Renal cortex interstitium (tissue), 11 donors: ENCODE measurements around the gene ZNF200. TPM values are rescaled to one million over a fixed set of nuclear protein-coding genes. Genes with fewer than 3 reads are reported as not detected.
"Not testable (repeated sequence)": the region's sequence is repeated elsewhere in the genome, so short reads cannot be mapped to it uniquely, and the experiment has no call there.

Experiments used
- DNase-seq, 11 donors: peaks; one replicate each; pipeline ENCODE4 v3.0.0-alpha.2; 2013; ENCODE audit warnings: low read depth in 9 of 11, low spot score in 4 of 11; ENCODE audit errors: extremely low read depth in 1 of 11
- polyA plus RNA-seq, 3 donors: library from polyadenylated mRNA; unstranded; fragments of 120-200 nt; gene quantifications; one replicate each; pipeline ENCODE4 v1.2.1, GENCODE V29; 2013; ENCODE audit not compliant: insufficient read length in 3 of 3

ZNF200 gene
- polyA plus RNA-seq, 3 donors, result 12.4 to 15.7 (median 14.9) TPM

DNA sequence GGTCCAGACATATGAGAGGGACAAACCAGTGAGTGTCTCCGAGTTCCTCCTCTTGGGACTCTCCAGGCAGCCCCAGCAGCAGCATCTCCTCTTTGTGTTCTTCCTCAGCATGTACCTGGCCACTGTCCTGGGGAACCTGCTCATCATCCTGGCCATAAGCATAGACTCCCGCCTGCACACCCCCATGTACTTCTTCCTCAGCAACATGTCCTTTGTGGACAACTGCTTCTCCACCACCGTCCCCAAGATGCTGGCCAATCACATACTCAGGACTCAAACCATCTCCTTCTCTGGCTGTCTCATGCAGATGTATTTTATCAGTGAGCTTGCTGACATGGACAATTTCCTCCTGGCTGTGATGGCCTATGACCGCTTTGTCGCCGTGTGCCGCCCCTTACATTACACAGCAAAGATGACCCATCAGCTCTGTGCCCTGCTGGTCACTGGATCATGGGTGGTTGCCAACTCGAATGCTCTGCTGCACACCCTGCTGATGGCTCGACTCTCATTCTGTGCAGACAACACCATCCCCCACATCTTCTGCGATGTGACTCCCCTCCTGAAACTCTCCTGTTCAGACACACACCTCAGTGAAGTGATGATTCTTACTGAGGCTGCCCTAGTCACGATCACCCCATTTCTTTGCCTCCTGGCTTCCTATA lies 19.2 kb downstream of the ZNF200 start:
- DNase-seq, result no peak

DNA sequence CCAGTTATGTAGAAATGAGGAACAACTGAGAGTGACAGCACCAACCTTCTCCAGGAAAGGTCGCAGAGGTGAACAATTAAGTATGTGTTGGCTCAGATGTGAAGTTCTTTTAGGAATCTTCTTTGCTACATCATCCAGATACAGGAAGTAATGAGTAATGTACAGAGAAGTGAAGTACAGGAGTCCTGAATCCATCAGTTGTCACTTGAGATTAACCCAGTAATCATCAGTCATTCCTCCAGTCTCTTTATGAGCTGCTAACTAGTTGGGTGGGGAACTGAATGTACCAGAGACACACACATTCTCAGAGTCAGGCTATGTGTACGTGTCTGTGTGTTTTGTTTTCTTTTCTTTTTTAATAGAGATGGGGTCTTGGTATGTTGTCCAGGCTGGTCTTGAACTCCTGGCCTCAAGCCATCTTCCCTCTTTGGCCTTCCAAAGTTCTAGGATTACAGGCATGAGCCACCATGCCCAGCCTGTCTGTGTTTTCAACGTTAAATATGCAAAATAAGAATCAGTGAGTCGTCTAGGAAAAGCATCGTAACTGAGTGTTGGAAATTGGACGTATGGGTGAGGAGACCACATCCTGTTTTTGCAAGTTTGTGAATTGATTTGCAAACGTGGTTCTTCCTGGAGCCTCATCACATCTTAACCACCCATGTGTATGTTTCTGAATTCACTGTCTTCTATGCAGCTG lies 19.9 kb downstream of the ZNF200 start:
- no peak for DNase-seq

DNA sequence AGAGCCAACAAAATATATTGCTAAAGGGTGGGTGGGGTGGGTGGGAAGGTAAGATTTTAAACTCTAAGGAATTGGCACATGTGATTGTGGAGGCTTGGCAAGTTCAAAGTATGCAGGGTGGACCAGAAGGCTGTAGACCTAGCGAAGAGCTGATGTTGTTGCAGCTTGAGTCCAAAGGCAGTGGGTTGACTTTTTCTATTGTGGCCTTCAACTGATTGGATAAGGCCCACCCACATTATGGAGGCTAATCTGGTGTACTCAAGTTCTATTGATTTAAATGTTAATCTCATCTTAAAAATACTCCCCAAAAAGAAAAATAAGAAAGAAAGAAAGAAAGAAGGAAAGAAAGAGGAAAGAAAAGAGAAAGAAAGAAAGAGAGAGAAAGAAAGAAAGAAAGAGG lies 22.4 kb downstream of the ZNF200 start:
- DNase-seq, result no peak

DNA sequence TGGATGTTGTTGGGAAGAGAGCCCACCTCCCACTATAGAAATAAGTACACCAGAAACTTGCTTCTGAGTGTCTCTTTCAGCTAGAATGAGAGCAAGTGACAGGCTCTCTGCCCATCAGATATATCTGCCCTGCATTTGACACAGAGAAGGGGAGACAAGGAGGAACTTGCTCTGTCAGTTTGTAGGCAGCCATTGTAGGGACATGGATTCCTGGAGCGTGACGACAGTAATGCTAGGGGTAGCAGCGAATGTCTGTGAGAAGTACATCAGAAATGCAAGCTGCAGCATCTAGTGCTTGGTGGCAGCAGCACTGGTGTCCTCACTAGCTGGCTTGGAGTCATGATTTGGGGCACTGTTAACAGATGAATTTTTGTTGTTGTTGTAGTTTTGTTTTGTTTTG lies 23.0 kb downstream of the ZNF200 start:
- DNase-seq, result no peak

DNA sequence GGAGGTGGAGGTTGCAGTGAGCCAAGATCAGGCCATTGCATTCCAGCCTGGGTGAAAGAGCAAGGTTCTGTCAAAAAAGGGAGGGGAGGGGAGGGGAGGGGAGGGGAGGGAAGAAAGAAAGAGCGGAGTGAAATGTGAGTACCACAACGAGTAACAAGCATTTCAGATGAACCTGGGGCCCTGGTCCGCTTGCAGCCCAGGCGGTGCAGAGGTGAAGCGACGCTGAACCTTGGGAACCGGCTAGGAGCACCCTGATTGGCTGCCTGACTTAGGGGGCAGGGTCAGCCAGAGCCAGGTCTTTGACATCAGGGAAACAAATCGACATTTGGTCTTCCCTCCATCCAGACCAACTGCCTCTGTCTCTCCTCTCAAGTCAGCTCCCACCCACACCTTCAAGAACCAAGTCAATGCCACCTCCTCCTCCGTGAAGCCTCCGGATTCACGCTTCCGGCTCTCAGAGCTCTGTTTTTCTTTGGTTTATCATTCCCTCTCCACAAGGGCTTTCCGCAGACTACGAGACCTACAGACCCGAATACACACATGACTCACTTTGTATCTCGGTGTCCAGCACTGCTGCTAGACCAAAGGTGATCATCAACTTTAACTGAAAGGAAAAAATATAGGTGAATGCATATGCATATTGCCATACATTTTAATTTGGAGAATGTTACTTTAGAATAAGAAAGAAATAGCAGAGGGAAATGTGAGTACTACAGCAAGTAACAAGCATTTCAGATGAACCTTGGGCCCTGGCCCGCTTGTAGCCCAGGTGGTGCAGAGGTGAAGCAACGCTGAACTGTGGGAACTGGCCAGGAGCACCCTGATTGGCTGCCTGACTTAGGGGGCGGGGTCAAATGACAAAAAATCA lies 27.6 kb downstream of the ZNF200 start:
- DNase-seq, result no peak

DNA sequence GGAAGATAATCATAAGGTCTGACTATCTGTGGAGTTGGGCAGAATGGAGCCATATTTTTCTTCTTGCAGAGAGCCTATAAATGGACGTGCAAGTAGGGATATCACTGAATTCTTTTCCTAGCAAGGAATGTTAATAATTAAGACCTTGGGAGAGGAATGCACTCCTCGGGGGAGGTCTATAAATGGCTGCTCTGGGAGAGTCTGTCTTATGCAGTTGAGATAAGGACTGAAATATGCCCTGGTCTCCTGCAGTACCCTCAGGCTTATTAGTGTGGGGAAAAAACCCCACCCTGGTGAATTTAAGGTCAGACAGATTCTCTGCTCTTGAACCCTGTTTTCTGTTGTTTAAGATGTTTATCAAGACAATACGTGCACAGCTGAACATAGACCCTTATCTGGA lies 29.0 kb downstream of the ZNF200 start:
- DNase-seq, result not testable (repeated sequence)

DNA sequence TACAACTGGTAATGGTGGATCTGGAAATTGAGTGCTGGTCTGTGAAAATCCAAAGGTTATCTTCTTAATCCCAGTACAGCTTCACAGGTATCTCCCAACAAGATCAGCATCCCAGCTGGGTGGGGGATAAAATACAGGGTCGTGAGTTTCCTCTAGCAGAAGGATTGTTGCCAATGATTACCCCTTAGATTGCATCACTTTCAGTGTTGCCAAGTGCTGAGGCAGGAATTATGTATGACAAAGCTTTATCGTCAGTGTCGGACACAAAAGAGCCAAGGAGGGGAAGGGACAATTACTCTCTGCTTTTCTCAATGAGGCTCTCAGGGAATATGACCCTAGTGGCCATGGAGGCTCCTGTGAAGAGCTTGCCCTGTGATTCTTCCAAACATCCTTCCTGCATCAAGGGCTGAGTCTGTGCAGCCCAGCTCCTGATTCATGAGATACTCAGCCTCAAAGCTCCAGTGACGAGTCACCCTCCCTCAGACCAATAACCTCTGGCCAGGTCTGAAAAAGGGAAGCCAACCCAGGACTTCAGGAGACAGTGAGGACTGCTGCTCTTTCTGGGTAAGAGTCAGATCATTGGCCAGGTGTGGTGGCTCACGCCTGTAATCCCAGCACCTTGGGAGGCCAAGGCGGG lies 31.9 kb downstream of the ZNF200 start:
- DNase-seq, result no peak

DNA sequence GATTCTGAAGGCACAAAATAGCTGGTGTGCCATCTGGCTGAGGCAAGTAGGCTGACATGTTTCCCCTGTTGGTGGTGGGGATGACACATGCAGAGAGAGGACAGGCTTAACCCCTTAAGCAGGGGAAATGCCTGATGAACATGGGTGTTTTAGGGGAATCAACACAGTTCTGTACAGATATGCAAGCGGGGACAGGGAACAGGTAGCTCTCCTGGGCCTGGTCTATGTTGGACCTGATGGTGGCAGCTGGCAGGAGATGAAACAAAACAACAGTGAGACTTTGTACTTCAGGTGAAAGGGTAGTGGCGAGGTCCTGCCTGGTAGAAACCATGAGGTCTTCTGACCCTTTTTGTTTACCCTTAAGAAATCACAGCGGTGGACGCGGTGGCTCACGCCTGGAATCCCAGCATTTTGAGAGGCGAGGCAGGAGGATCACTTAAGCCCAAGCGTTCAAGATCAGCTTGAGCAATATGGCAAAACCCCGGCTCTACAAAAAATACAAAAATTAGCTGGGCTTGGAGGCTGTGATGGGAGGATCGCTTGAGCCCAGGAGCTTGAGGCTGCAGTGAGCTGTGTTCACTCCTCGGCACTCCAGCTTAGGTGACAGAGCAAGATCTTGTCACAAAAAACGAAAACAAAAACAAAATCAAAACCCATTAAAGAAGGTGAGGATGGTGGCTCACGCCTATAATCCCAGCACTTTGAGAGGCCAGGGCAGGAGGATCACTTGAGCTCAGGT lies 36.5 kb downstream of the ZNF200 start:
- DNase-seq, result no peak

DNA sequence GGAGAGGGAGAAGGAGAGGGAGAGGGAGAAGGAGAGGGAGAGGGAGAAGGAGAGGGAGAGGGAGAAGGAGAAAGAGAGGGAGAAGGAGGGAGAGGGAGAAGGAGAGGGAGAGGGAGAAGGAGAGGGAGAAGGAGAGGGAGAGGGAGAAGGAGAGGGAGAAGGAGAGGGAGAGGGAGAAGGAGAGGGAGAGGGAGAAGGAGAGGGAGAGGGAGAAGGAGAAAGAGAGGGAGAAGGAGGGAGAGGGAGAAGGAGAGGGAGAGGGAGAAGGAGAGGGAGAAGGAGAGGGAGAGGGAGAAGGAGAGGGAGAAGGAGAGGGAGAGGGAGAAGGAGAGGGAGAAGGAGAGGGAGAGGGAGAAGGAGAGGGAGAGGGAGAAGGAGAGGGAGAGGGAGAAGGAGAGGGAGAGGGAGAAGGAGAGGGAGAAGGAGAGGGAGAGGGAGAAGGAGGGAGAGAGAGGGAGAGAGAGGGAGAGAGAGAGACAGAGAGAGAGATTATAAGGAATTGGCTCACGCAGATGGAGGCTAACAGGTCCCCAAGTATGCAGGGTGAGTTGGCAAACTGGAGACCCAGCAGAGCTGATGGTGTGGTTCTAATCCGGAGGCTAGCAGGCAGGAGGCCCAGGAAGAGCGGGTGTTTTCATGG lies 37.1 kb downstream of the ZNF200 start:
- not testable (repeated sequence) for DNase-seq

DNA sequence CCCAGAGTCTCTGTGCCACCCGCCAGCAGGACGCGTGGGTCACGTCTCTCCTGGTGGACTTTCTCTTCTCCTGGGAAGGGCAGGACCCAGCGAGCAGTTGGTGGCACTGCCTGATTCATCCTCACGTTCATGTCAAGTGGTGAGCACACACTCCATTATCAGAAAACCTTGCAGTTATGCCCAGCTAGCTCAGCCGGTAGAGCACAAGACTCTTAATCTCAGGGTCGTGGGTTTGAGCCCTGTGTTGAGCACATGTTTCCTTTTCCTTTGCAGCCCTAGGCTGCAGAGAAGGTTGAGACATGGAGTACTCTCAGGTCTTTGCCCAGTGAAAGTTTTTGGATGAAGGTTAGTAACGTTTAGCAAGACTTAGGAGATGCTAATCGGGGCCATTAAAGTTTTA lies 39.0 kb downstream of the ZNF200 start:
- no peak for DNase-seq

DNA sequence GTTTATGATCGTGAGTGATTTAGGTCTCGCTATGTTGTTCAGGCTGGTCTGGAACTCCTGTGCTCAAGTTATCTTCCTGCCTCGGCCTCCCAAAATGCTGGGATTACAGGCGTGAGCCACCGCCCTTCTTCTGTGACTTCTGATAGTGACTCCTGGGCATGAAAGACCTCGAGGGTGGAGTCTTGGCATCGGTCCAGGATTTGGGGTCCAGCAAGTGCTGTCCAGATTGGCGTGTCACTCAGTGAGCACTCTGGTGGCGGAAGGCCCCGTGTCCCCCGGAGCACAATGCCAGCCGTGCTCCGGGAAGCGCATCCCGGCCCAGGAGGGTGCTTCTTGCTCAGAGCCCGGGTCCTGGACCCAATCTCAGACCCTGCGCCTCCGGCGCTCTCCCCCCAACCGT lies 40.2 kb downstream of the ZNF200 start:
- DNase-seq, result no peak

DNA sequence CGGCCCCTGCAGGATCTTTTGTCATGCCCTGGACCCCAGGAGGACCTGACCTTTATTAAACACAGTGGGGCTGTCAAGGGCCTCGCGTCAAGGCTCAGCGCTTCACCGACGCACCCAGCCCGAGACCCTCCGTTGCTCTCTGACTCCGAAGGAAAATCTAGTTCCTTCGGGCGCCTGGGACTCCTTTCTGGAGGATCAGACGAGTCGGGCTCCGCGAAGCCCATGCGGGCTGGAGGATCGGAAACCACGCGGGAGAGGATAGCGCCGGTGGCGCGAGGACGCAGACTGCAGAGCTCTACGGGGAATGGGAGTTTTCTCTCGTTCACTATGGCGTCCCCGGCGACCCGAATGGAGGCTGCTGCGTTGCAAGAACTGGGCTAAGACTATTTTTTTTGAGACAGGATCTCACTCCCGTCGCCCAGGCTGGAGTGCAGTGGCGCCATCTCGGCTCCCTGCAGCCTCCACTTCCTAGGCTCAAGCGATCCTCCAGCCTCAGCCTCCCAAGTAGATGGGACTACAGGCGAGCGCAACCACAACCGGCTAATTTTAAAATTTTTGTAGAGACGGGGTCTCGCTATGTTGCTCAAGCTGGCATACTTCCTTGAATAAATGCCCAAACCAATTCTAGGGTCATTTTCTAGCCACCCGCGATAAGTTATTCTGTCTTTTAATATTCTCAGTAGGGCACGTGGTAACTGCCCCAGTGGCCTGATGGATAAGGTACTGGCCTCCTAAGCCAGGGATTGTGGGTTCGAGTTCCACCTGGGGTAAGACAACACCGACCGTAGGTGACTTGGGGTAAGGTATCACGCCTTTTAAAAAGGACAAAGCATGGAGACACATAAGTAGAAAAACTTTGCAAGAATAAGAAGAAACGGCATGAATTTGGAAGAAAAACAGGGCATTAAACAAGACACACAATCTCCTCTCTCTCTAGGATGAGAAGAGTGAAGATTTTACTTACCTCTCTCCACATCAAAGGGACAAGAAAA lies 41.4 kb downstream of the ZNF200 start:
- DNase-seq, result no peak

DNA sequence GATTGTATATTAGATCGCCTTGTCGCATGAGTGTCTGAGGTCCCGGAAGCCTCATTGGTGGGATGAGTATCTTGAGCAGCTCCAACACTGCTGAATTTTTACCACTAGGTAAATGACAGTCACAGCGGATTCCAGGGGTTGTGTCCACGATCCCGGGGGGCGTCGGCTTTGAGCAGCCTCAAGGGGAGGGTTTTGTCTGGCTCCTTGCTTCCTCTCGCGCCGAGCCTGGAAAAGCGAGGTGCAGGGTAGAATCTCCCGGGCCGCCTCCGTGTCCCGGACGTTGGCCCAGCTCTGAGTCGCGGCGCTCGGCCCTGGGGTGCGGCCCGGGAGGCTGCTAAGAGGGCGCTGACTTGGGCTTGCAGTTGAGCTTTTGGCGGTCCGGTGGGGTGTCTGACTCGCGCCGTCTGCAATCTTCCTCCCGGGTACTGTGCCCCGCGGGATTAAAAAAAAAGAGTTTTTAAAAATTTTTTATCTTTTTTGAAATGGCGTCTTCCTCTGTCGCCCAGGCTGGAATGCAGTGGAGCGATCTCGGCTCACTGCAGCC lies 42.4 kb downstream of the ZNF200 start:
- DNase-seq, result no peak

DNA sequence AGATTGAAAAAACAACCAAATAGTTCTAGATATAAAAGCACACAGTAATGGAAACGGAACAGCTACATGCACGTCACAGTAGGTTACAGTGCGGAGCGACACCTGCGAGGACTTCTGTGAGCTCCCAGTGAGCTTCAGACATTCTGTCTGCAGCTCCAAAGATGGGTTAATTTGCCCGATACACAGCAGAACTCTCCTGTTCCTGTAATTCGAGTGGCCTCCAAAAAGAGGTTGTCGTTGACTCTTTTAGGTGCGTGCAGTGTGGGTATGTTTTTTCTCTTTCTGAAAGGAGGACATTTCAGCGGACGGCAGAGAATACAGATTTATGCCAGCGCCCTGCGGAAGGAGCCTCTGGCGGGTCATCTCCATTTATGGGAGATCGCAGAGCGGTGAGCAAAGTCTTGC lies 44.0 kb downstream of the ZNF200 start:
- DNase-seq, result no peak

DNA sequence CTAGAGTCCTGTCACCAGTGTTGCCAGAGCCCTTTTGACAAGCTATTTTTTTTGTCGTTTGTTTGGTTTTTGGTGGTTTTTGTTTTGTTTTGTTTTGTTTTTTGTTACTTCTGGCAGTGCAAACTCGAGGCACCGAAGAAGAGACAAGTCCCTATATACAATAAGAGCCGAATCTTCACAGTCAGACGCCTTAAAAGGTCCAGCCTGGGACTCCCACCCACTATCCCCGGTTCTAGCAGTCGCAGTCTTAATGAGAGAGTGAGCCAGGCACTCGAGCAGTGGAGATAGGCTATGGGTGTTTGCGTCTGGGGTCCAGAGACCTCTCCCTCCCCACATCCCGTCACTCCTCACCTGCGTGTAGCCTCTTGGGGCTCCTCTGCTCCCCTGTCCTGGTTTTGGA lies 45.1 kb downstream of the ZNF200 start:
- no peak for DNase-seq

DNA sequence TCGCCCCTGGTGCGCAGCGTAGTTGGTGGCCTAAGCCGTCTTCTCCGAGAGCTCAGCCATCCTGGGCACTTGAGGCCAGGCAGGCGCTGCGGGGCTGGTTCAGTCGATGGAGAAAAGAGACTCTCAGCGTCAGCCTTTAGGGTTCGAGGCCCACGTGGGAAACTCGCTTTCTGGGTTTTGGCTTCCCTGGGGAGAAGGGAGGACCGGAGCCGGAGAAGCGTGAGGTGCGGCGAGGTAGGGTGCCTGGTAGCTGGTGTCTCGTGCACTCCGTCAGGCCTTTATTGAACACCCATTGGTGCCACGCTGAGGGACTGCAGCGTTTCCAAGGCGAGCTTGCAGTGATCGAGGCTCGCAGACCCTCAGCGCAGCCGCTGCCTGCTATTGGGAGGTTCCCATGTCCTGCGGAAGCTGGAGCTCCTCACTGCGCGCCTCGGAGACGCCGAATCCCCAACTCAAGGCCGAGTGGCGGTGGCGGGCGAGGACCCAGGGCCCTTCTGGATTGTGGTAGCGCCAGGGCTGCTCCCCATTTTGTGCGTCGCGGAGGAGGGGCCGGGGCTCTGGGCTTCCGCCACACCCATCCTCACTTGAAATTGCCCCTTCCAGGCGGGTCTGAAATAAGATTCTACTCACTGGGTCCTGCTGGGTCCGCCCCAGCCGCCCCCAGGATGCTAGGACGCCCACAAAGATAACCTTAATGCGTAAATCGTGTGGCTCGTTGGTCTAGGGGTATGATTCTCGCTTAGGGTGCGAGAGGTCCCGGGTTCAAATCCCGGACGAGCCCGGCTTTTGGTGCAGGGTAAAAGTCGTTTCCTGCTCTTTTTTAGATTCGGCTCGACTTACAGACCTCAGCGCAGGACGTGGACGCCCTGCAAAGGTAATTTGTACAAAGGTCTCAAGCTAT lies 45.8 kb downstream of the ZNF200 start:
- DNase-seq, result no peak
